LNCaP clone FGC (cell line): ENCODE data around the gene FTCD.

ENCODE experiments used
- DNase-seq: peaks from one replicate; pipeline ENCODE4 v3.0.0-alpha.2; 2011; ENCODE audit warnings: low read depth
- H3K4me3 ChIP-seq: 2 replicates; pipeline ENCODE4 v1.5.1; 2011; ENCODE audit warnings: mild to moderate bottlenecking, low read depth, low read length, control low read depth
- TF ChIP-seq, protein P1 (sequence below): IDR thresholded peaks from 2 replicates; pipeline ENCODE4 v1.5.1; 2012; ENCODE audit warnings: mild to moderate bottlenecking; ENCODE audit not compliant: control insufficient read depth, insufficient read depth; ENCODE audit errors: extremely low read depth

The FTCD gene

DNA sequence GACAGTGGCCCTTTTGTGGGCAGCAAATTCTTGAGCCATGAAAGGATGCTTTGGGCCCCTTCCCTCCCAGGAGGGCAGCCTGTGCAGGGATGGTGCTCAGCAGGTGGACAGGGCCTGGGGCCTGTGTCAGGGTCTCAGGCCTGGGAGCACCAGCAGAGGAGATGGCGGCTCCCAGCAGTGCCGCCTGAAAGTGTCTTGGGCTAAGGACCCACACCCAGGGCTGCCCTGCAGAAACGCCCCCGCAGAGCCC lies 23.9 kb downstream of the FTCD start:
- DNase-seq: no peak
- TF ChIP-seq, protein P1, sequence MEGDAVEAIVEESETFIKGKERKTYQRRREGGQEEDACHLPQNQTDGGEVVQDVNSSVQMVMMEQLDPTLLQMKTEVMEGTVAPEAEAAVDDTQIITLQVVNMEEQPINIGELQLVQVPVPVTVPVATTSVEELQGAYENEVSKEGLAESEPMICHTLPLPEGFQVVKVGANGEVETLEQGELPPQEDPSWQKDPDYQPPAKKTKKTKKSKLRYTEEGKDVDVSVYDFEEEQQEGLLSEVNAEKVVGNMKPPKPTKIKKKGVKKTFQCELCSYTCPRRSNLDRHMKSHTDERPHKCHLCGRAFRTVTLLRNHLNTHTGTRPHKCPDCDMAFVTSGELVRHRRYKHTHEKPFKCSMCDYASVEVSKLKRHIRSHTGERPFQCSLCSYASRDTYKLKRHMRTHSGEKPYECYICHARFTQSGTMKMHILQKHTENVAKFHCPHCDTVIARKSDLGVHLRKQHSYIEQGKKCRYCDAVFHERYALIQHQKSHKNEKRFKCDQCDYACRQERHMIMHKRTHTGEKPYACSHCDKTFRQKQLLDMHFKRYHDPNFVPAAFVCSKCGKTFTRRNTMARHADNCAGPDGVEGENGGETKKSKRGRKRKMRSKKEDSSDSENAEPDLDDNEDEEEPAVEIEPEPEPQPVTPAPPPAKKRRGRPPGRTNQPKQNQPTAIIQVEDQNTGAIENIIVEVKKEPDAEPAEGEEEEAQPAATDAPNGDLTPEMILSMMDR: no peak
- H3K4me3 ChIP-seq: no peak overlapping the region

DNA sequence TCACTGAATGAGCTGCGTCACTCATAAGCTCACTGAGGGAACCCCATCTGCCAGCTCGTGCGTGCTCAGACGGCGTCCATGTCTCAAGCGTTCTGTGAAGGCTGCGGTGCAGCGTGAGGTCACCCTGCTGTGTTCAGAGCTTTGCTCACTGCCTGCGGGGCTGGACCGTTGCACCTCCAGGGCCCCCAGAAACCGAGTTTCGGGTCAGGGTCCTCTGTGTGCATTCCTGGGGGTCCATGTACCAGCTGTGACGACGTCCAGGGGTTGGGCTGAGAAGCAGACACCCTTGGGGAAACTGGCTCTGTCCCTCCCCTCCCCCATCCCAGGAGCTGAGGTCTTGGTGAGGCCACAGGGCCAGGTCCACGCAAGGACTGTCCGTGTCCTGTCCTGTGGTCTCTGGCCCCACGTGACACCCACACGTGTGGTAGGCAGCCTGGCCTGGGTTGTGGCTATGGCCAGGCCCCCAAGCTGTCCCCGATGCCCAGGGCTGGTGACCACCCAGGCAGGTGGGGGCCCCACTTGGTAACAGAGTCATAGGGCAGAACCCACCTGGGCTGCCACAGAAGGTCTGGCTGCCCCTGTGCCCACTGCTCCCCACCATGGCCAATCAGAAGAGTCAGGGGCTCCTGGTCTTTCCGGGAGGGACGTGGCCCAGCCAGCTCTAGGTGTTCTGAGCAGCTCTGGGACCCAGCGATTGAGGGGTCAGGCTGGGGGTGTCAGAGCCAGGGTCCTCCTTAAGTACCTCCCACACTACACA lies 24.4 kb downstream of the FTCD start:
- H3K4me3 ChIP-seq: no peak overlapping the region
- DNase-seq: no peak
- TF ChIP-seq, protein P1: no peak

GRCh38 chr21:46129846-46130651 lies 25.3 kb downstream of the FTCD start:
- TF ChIP-seq, protein P1: no peak
- DNase-seq: no peak
- no peak overlapping the region for H3K4me3 ChIP-seq

GRCh38 chr21:46128933-46129571 lies 26.3 kb downstream of the FTCD start:
- DNase-seq: no peak
- H3K4me3 ChIP-seq: no peak overlapping the region
- TF ChIP-seq, protein P1: no peak

DNA sequence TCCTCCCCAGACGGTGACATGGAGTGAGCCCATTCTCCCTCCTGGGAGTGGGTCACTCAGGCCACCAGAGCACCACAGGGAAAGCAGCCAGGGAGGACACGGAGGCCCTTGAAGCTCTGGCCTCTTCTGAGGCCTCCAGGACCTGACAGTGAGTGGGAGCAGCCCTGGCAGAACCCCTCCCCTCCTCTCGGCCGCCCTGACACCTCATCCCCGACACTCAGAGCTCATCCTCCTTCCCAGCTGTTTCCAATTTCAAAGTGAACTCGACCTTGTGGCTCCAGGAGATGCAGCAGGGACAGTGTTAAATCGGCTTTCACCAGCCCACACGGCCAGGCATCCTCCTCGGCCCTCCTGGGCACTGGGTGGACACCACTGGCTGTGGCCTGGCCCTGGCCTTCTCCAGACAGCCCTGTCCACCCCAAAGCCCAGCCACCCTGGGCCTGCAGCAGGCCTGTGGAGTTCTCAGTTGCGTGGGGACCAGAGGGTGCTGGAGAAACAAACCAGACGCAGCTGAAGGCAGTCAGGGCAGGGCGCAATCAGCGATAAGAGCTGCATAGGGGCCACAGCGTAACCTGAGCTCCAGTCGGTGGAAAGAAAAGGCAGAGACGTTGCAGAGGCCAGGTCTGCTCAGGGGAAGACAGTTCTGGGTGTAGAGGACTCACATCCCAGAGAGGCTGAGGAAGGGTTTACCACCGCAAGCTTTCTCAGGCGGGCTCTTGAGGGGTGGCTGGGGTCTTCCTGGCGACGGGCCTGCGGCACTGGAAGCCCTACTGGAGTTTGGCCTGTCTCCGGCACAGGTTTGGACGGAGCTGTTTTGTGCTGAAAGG lies 27.1 kb downstream of the FTCD start:
- TF ChIP-seq, protein P1: no peak
- no peak overlapping the region for H3K4me3 ChIP-seq
- DNase-seq: no peak

- H3K4me3 ChIP-seq: no peak overlapping the region
- no peak for DNase-seq
- TF ChIP-seq, protein P1: no peak
Observed at GRCh38 chr21:46127239-46128105, 27.9 kb downstream of the FTCD start.
